ENCODE measurements around the gene DPP8. TPM values are rescaled to one million over a fixed set of nuclear protein-coding genes. Genes with fewer than 3 reads are reported as not detected.

DPP8 gene
- total and polyA plus RNA-seq, 2 donors (not counting 1 experiment from before 2014, with no cell fraction given): 17.1 to 65.2 TPM

- ATAC-seq (ENCODE audit: low read depth) (peak; percentile 97), DNase-seq (peak; percentile 91)
- TF ChIP-seq EZH2 (IDR thresholded peaks at IDR 0.05; ENCODE audit: borderline replicate concordance, insufficient read depth, low read depth, low read length, poor library complexity, severe bottlenecking): no peak
- no peak for TF ChIP-seq CTCF (IDR thresholded peaks at IDR 0.05)
- no peaks in the 10 kb centered on the region for H3K9me3 ChIP-seq (ENCODE audit: control extremely low read depth in 1 of 3, control insufficient read depth in 2 of 3, insufficient read depth in 1 of 3, low read length in 2 of 3)
- H3K27me3 ChIP-seq (replicated peaks in 1 of 4; ENCODE audit: control extremely low read depth in 1 of 4, control insufficient read depth in 3 of 4, insufficient read depth in 4 of 4, low read length in 3 of 4): no peaks in the 10 kb centered on the region
- peak within 1 kb of the TSS; percentile 77 for H3K9ac ChIP-seq (ENCODE audit: low read length)
- H3K79me2 ChIP-seq (ENCODE audit: control insufficient read depth, insufficient read depth, low read length): peaks cover 61% of the 10 kb centered on the region
- no peaks in the 10 kb centered on the region for H3K27me3 Mint-ChIP-seq
- ChIA-PET POLR2A (interaction anchor here (0.6 to 1.5 kb wide), 3 partner anchors 14 to 80 kb away, joined by 3 to 16 read pairs (median 3); partner anchors contain the start of genes DPP8 and INTS14), CTCF (interaction anchor here (0.7 to 1.2 kb wide), 2 partner anchors 63 to 968 kb away, joined by 3 read pairs; no protein-coding TSS in a partner anchor)
- intact Hi-C loops (cut with micrococcal nuclease): loop anchor here (10.0 kb wide), 1 partner anchor 964 kb away; the partner anchor contains the start of gene SNAPC5
- WGBS (ENCODE audit: insufficient coverage): under 1% methylated on average over 87 of the region's 88 CpGs
- H2AFZ ChIP-seq (ENCODE audit: insufficient read depth, low read depth, low read length, poor library complexity, severe bottlenecking): peak within 1 kb of the TSS; percentile 98
- H4K20me1 ChIP-seq (ENCODE audit: control insufficient read depth, insufficient read depth, low read length, poor library complexity, severe bottlenecking): no peaks in the 10 kb centered on the region
- peak within 1 kb of the TSS; percentile 94 for H3K4me2 ChIP-seq (replicated peaks; ENCODE audit: low read depth, low read length, poor library complexity, severe bottlenecking)
- H3K36me3 ChIP-seq (replicated peaks in 1 of 2; ENCODE audit: control extremely low read depth in 1 of 2, control insufficient read depth in 1 of 2, extremely low read depth in 1 of 2, insufficient read depth in 2 of 2, low read length in 1 of 2): no peaks in the 10 kb centered on the region
- H3K27ac Mint-ChIP-seq: peak within 1 kb of the TSS; percentile 87
- H3K4me3 Mint-ChIP-seq: peak within 1 kb of the TSS; percentile 96
- H3K9me3 Mint-ChIP-seq (ENCODE audit: insufficient read depth): no peaks in the 10 kb centered on the region
- H3K27ac ChIP-seq (ENCODE audit: low read length in 2 of 2): peak within 1 kb of the TSS; percentile 44 to 59
- peaks cover 3 to 7% of the 10 kb centered on the region in 2 donors for H3K4me1 ChIP-seq (ENCODE audit: control insufficient read depth in 2 of 2, insufficient read depth in 2 of 2, low read length in 2 of 2)
- H3K4me1 Mint-ChIP-seq: peaks cover 21% of the 10 kb centered on the region
- H3K4me3 ChIP-seq (ENCODE audit: control extremely low read depth in 1 of 5, extremely low read depth in 1 of 5, insufficient read depth in 1 of 5, low read depth in 2 of 5, low read length in 4 of 5): peak within 1 kb of the TSS; percentile 63 to 91 (median 82)
Measured at GRCh38 chr15:65530318-65531111, 13.0 kb upstream of the DPP8 start, which contains the start of gene HACD3. TSS of gene HACD3 (plus strand) at chr15:65530463. CDS start at chr15:65530632, 169 bp downstream.

Measured in B cell (primary cell).